Activated CD8-positive, alpha-beta T cell treated with anti-CD3 and anti-CD28 coated beads, Interleukin-2, amount 10 ng/mL, durations not matched to agents 7 days and 5 days (primary cell): ENCODE results near the gene CCL15. TPM values are rescaled to one million over a fixed set of nuclear protein-coding genes. Genes with fewer than 3 reads are reported as not detected.

Experiments
- ATAC-seq: fragments of 150-1000 bp; cut with Tn5 transposase; one replicate; pipeline ENCODE4 v1.10.0; 2021; ENCODE audit warnings: moderate library complexity
- CTCF ChIA-PET: fragments of 350-600 bp; sonication (Branson Sonifier 250); formaldehyde crosslinking; loops from one replicate; lab custom pipeline; 2021; ENCODE audit warnings: antibody characterized with exemption; lab: Charles Lee
- POLR2A ChIA-PET: fragments of 350-600 bp; sonication (Branson Sonifier 250); formaldehyde crosslinking; loops from one replicate; lab custom pipeline; 2021; ENCODE audit warnings: antibody characterized with exemption; lab: Charles Lee
- DNase-seq: peaks from one replicate; pipeline ENCODE4 v3.0.0-alpha.2; 2020
- H3K27ac Mint-ChIP-seq: one replicate; pipeline ENCODE4 v1.8.0; 2021; ENCODE audit warnings: mild to moderate bottlenecking, mixed read lengths
- H3K27me3 Mint-ChIP-seq: one replicate; pipeline ENCODE4 v1.8.0; 2021; ENCODE audit warnings: low read depth, mixed read lengths
- H3K36me3 Mint-ChIP-seq: one replicate; pipeline ENCODE4 v1.8.0; 2021; ENCODE audit warnings: low read depth, mixed read lengths
- H3K4me1 Mint-ChIP-seq: one replicate; pipeline ENCODE4 v1.8.0; 2021; ENCODE audit warnings: low read depth, mixed read lengths
- H3K4me3 Mint-ChIP-seq: one replicate; pipeline ENCODE4 v1.8.0; 2021; ENCODE audit warnings: mild to moderate bottlenecking, mixed read lengths
- H3K9me3 Mint-ChIP-seq: one replicate; pipeline ENCODE4 v1.8.0; 2022; ENCODE audit warnings: mixed read lengths; ENCODE audit not compliant: insufficient read depth
- total RNA-seq, 2 experiments: library from RNA; stranded (reverse); gene quantifications; one replicate each; pipeline ENCODE4 v1.2.3, GENCODE V29; 2021

The CCL15 gene
- total RNA-seq, 2 experiments from 2014 or later, result not detected

- no peaks in the 10 kb centered on the region for H3K36me3 Mint-ChIP-seq
- H3K27me3 Mint-ChIP-seq, result peaks cover 7% of the 10 kb centered on the region
- DNase-seq (no peak), ATAC-seq (no peak)
- H3K27ac Mint-ChIP-seq, result no peak overlapping the region
- H3K4me3 Mint-ChIP-seq, result no peak overlapping the region
- peaks cover 7% of the 10 kb centered on the region for H3K4me1 Mint-ChIP-seq
- ChIA-PET CTCF (interaction anchor here (1.0 to 5.2 kb wide), 3 partner anchors 33 to 176 kb away, joined by 3 to 119 read pairs (median 45); no protein-coding TSS in a partner anchor), POLR2A (no interaction called here)
- no peaks in the 10 kb centered on the region for H3K9me3 Mint-ChIP-seq
These were observed 29.3 kb downstream of the CCL15 start for GRCh38 chr17:35972066-35972465.

GRCh38 chr17:35969558-35970380 is 31.6 kb downstream of the CCL15 start:
- peaks cover 7% of the 10 kb centered on the region for H3K4me1 Mint-ChIP-seq
- H3K4me3 Mint-ChIP-seq, result no peak overlapping the region
- no peaks in the 10 kb centered on the region for H3K9me3 Mint-ChIP-seq
- ChIA-PET CTCF (interaction anchor here (0.5 to 5.2 kb wide), 45 partner anchors 8 to 260 kb away, joined by 3 to 119 read pairs (median 4); partner anchors contain the start of genes CCL16, HEATR9, LYZL6 and RDM1), POLR2A (interaction anchor here (0.6 to 1.0 kb wide), 4 partner anchors 11 to 197 kb away, joined by 3 to 5 read pairs (median 3); no protein-coding TSS in a partner anchor)
- H3K27me3 Mint-ChIP-seq, result peaks cover 6% of the 10 kb centered on the region
- peak; percentile 72 for ATAC-seq
- H3K27ac Mint-ChIP-seq, result no peak overlapping the region
- no peaks in the 10 kb centered on the region for H3K36me3 Mint-ChIP-seq
- peak; percentile 86 for DNase-seq

- Mint-ChIP-seq H3K4me1 (peaks cover 7% of the 10 kb centered on the region), H3K27me3 (peaks cover 13% of the 10 kb centered on the region), H3K9me3 (no peaks in the 10 kb centered on the region), H3K27ac (no peak overlapping the region), H3K36me3 (no peaks in the 10 kb centered on the region), H3K4me3 (no peak overlapping the region)
- CTCF ChIA-PET, result interaction anchor here (0.6 to 5.2 kb wide), 28 partner anchors 9 to 515 kb away, joined by 3 to 119 read pairs (median 6); partner anchors contain the start of genes CCL16 and LYZL6
- POLR2A ChIA-PET, result interaction anchor here (0.6 to 1.0 kb wide), 3 partner anchors 10 to 180 kb away, joined by 3 to 5 read pairs (median 3); no protein-coding TSS in a partner anchor
- no peak for DNase-seq
- ATAC-seq, result no peak
These were observed 32.8 kb downstream of the CCL15 start for GRCh38 chr17:35968520-35969054.

GRCh38 chr17:35965272-35965671 is 36.1 kb downstream of the CCL15 start:
- POLR2A ChIA-PET, result no interaction called here
- H3K4me3 Mint-ChIP-seq, result no peak overlapping the region
- CTCF ChIA-PET, result interaction anchor here (1.9 to 2.1 kb wide), 3 partner anchors 10 to 184 kb away, joined by 11 to 13 read pairs (median 12); no protein-coding TSS in a partner anchor
- H3K9me3 Mint-ChIP-seq, result no peaks in the 10 kb centered on the region
- H3K27me3 Mint-ChIP-seq, result peaks cover 20% of the 10 kb centered on the region
- H3K27ac Mint-ChIP-seq, result no peak overlapping the region
- DNase-seq (no peak), ATAC-seq (no peak)
- H3K4me1 Mint-ChIP-seq, result peaks cover 7% of the 10 kb centered on the region
- no peaks in the 10 kb centered on the region for H3K36me3 Mint-ChIP-seq

- H3K4me3 Mint-ChIP-seq, result no peak overlapping the region
- H3K9me3 Mint-ChIP-seq, result no peaks in the 10 kb centered on the region
- CTCF ChIA-PET, result interaction anchor here (0.9 to 1.8 kb wide), 4 partner anchors 12 to 185 kb away, joined by 3 to 8 read pairs (median 6); no protein-coding TSS in a partner anchor
- no peaks in the 10 kb centered on the region for H3K4me1 Mint-ChIP-seq
- H3K27ac Mint-ChIP-seq, result no peak overlapping the region
- POLR2A ChIA-PET, result no interaction called here
- no peaks in the 10 kb centered on the region for H3K36me3 Mint-ChIP-seq
- ATAC-seq, result no peak
- no peak for DNase-seq
- H3K27me3 Mint-ChIP-seq, result peaks cover 17% of the 10 kb centered on the region
These were observed 37.7 kb downstream of the CCL15 start for GRCh38 chr17:35963663-35964062.

- no peaks in the 10 kb centered on the region for H3K36me3 Mint-ChIP-seq
- CTCF ChIA-PET, result no interaction called here
- H3K27ac Mint-ChIP-seq, result no peak overlapping the region
- H3K27me3 Mint-ChIP-seq, result peaks cover 42% of the 10 kb centered on the region
- no peak overlapping the region for H3K4me3 Mint-ChIP-seq
- no peak for ATAC-seq
- no peak for DNase-seq
- POLR2A ChIA-PET, result no interaction called here
- no peaks in the 10 kb centered on the region for H3K4me1 Mint-ChIP-seq
- H3K9me3 Mint-ChIP-seq, result no peaks in the 10 kb centered on the region
These were observed 47.6 kb downstream of the CCL15 start for GRCh38 chr17:35953720-35954119.

GRCh38 chr17:35949401-35949800 is 52.0 kb downstream of the CCL15 start:
- Mint-ChIP-seq H3K4me1 (peaks cover 7% of the 10 kb centered on the region), H3K27ac (no peak overlapping the region), H3K4me3 (no peak overlapping the region), H3K9me3 (no peaks in the 10 kb centered on the region), H3K27me3 (peaks cover 18% of the 10 kb centered on the region), H3K36me3 (no peaks in the 10 kb centered on the region)
- no peak for DNase-seq
- CTCF ChIA-PET, result interaction anchor here (0.9 to 2.3 kb wide), 5 partner anchors 9 to 101 kb away, joined by 3 to 9 read pairs (median 4); no protein-coding TSS in a partner anchor
- POLR2A ChIA-PET, result no interaction called here
- ATAC-seq, result no peak

- Mint-ChIP-seq H3K4me1 (peaks cover 9% of the 10 kb centered on the region), H3K9me3 (no peaks in the 10 kb centered on the region), H3K4me3 (no peak overlapping the region), H3K27ac (no peak overlapping the region), H3K36me3 (no peaks in the 10 kb centered on the region), H3K27me3 (peaks cover 16% of the 10 kb centered on the region)
- ChIA-PET POLR2A (no interaction called here), CTCF (interaction anchor here (0.7 to 2.7 kb wide), 8 partner anchors 11 to 125 kb away, joined by 3 to 13 read pairs (median 5); no protein-coding TSS in a partner anchor)
- ATAC-seq (no peak), DNase-seq (no peak)
These were observed 53.3 kb downstream of the CCL15 start for GRCh38 chr17:35948092-35948491.

Other genes starting within 250 kb of the CCL15 start
- not detected for gene GAS2L2, start 248.3 kb downstream of the CCL15 start, total RNA-seq
- not detected for gene C17orf50, start 240.7 kb downstream of the CCL15 start, total RNA-seq
- not detected for gene MMP28, start 205.9 kb downstream of the CCL15 start, total RNA-seq
- 100 to 1,000 TPM; 336 to 341 TPM for gene TAF15, start 192.1 kb downstream of the CCL15 start, total RNA-seq
- gene HEATR9, start 132.7 kb downstream of the CCL15 start, total RNA-seq, result 1 to 10 TPM; 1.1 TPM
- gene CCL5, start 121.2 kb downstream of the CCL15 start, total RNA-seq, result 100 to 1,000 TPM; 275 to 301 TPM
- gene RDM1, start 70.8 kb downstream of the CCL15 start, total RNA-seq, result 10 to 100 TPM; 13.9 to 14.4 TPM
- not detected for gene LYZL6, start 57.8 kb downstream of the CCL15 start, total RNA-seq
- not detected for gene CCL16, start 20.1 kb downstream of the CCL15 start, total RNA-seq
- gene CCL14, start 14.8 kb downstream of the CCL15 start, total RNA-seq, result not detected
- gene CCL23, start 16.4 kb upstream of the CCL15 start, total RNA-seq, result not detected
- gene CCL18, start 62.7 kb upstream of the CCL15 start, total RNA-seq, result not detected
- gene CCL3, start 88.6 kb upstream of the CCL15 start, total RNA-seq, result 1 to 10 TPM; 4.2 to 5.1 TPM
- 1 to 10 TPM; 6.5 to 6.7 TPM for gene CCL4, start 102.3 kb upstream of the CCL15 start, total RNA-seq
- 1 to 10 TPM; 6.7 to 8.1 TPM for gene TBC1D3B, start 175.1 kb upstream of the CCL15 start, total RNA-seq
- gene CCL3L1, start 195.2 kb upstream of the CCL15 start, total RNA-seq, result under 1 TPM; 0.16 to 0.84 TPM
- gene CCL4L2, start 209.5 kb upstream of the CCL15 start, total RNA-seq, result 1 to 10 TPM; 1.2 to 1.5 TPM